HCT116 (cell line): ENCODE data around the gene ACADVL.

Experiments
- ATF3 ChIP-seq: IDR thresholded peaks from 2 replicates; pipeline ENCODE4 v1.6.1; 2012
- CTCF ChIP-seq, 3 experiments: fragments of 200-600 bp in 1 of 3; sonication (generic) in 1 of 3; IDR thresholded peaks in 2 of 3; conservative IDR thresholded peaks in 1 of 3; 2 replicates each; pipeline ENCODE4 v1.5.1; 2012 to 2017; ENCODE audit warnings: low read depth in 2 of 3, low read length in 2 of 3, antibody characterized with exemption in 1 of 3, borderline replicate concordance in 1 of 3, control low read depth in 1 of 3, mild to moderate bottlenecking in 1 of 3, mixed read lengths in 1 of 3, mixed run types in 1 of 3, moderate library complexity in 1 of 3; ENCODE audit not compliant: insufficient read depth in 1 of 3
- ELF1 ChIP-seq: IDR thresholded peaks from 2 replicates; pipeline ENCODE4 v1.6.1; 2012; ENCODE audit warnings: low read depth, borderline replicate concordance
- EZH2 ChIP-seq: fragments of 200-600 bp; sonication (generic); IDR thresholded peaks from 2 replicates; pipeline ENCODE4 v1.6.1; 2017; ENCODE audit warnings: antibody characterized with exemption, mixed run types
- POLR2A ChIP-seq: IDR thresholded peaks from 2 replicates; pipeline ENCODE4 v1.7.0; 2011; ENCODE audit warnings: borderline replicate concordance; ENCODE audit not compliant: insufficient read depth, insufficient read length; ENCODE audit errors: extremely low read depth
- SIN3A ChIP-seq: IDR thresholded peaks from 2 replicates; pipeline ENCODE4 v1.6.1; 2012; ENCODE audit warnings: low read depth
- SP1 ChIP-seq: IDR thresholded peaks from 2 replicates; pipeline ENCODE4 v1.6.1; 2012; ENCODE audit warnings: low read depth
- SRF ChIP-seq: IDR thresholded peaks from 2 replicates; pipeline ENCODE4 v1.6.1; 2012; ENCODE audit warnings: low read depth
- ZFX ChIP-seq: fragments of 450-650 bp; IDR thresholded peaks from 2 replicates; pipeline ENCODE4 v1.6.1; 2017
- ZNF274 ChIP-seq: fragments of 200-500 bp; sonication (Bioruptor generic); IDR thresholded peaks from 2 replicates; pipeline ENCODE4 v1.6.1; 2014; ENCODE audit warnings: mild to moderate bottlenecking, low read depth, low read length, inconsistent platforms

- TF ChIP-seq SIN3A (no peak), CTCF (IDR thresholded peaks at IDR 0.05 in 2 of 3, conservative IDR thresholded peaks at IDR 0.05 in 1 of 3; ENCODE audit: borderline replicate concordance in 1 of 3, insufficient read depth in 1 of 3, low read depth in 2 of 3, low read length in 2 of 3) (no peak), EZH2 (no peak), POLR2A (no peak), ELF1 (no peak), ZNF274 (no peak), SRF (no peak), ZFX (no peak), SP1 (no peak), ATF3 (no peak)
These were observed 36.2 kb upstream of the ACADVL start for GRCh38 chr17:7183433-7184090.
